Neural progenitor cell (in vitro differentiated cells): ENCODE data around the gene POLG2.

Source experiments
- CTCF ChIP-seq: fragments of 200-600 bp; sonication (generic); IDR thresholded peaks from 2 replicates; pipeline ENCODE4 v1.5.1; 2017; ENCODE audit warnings: antibody characterized with exemption, mild to moderate bottlenecking
- EZH2phosphoT487 ChIP-seq: fragments of 200-600 bp; sonication (generic); IDR thresholded peaks from 2 replicates; pipeline ENCODE4 v1.6.1; 2017; ENCODE audit warnings: antibody characterized with exemption

GRCh38 chr17:64499805-64500486 lies 3.1 kb upstream of the POLG2 start:
- no peak for TF ChIP-seq CTCF
- TF ChIP-seq EZH2phosphoT487: no peak
